ENCODE measurements around the gene KRTAP9-2. TPM values are rescaled to one million over a fixed set of nuclear protein-coding genes. Genes with fewer than 3 reads are reported as not detected.
"Not testable (repeated sequence)": the region's sequence is repeated elsewhere in the genome, so short reads cannot be mapped to it uniquely, and the experiment has no call there.

KRTAP9-2 gene
- total and polyA plus RNA-seq, 7 donors: not detected

- Histone ChIP-seq H3K9me3 (no peaks in the 10 kb centered on the region), H3K4me3 (no peak overlapping the region), H3K4me1 (no peaks in the 10 kb centered on the region), H3K27ac (no peak overlapping the region), H3K27me3 (ENCODE audit: insufficient read depth in 3 of 3, low read length in 2 of 3) (no peaks in the 10 kb centered on the region), H3K36me3 (ENCODE audit: insufficient read depth in 1 of 2, low read depth in 1 of 2) (no peaks in the 10 kb centered on the region)
- intact Hi-C loops (cut with DNase I): no loop called here
- no peak for TF ChIP-seq CTCF (IDR thresholded peaks at IDR 0.05)
- DNase-seq: no peak
- 53 to 57% methylated on average over 1 of the region's 1 CpG; no CpG with 5 or more reads in 1 of the 3 donors for WGBS, 3 donors
- no peak for ATAC-seq
These were observed 45.4 kb downstream of the KRTAP9-2 start for GRCh38 chr17:41271858-41272257.

- not testable (repeated sequence) for H3K27ac ChIP-seq; H3K4me1 ChIP-seq; H3K36me3 ChIP-seq (ENCODE audit: insufficient read depth in 1 of 2, low read depth in 1 of 2); H3K27me3 ChIP-seq (ENCODE audit: insufficient read depth in 3 of 3, low read length in 2 of 3); ATAC-seq; DNase-seq; H3K4me3 ChIP-seq; H3K9me3 ChIP-seq
- 69 to 74% (median 74%) methylated on average over 3 of the region's 3 CpGs for WGBS, 3 donors
- intact Hi-C loops (cut with DNase I): loop anchor here in 1 of 2 donors (2.0 kb wide), 1 partner anchor 13 kb away; no protein-coding TSS in a partner anchor
These were observed 49.3 kb downstream of the KRTAP9-2 start, which contains the start of gene KRTAP9-7 for GRCh38 chr17:41275648-41276190. Gene KRTAP9-7, plus strand, starts transcription at chr17:41275698. Its CDS starts 0 bp downstream, at chr17:41275698.

Other genes starting within 250 kb of the KRTAP9-2 start
Only the 30 nearest of the 41 such genes appear.
- not detected for gene KRTAP2-1, start 179.3 kb upstream of the KRTAP9-2 start, total RNA-seq
- not detected for gene KRTAP2-1, start 179.3 kb upstream of the KRTAP9-2 start, polyA plus RNA-seq
- not detected for gene KRTAP2-2, start 171.4 kb upstream of the KRTAP9-2 start, total RNA-seq
- not detected for gene KRTAP2-2, start 171.4 kb upstream of the KRTAP9-2 start, polyA plus RNA-seq
- gene KRTAP2-3, start 166.5 kb upstream of the KRTAP9-2 start, total RNA-seq: not detected
- not detected for gene KRTAP2-3, start 166.5 kb upstream of the KRTAP9-2 start, polyA plus RNA-seq
- gene KRTAP2-4, start 160.8 kb upstream of the KRTAP9-2 start, total RNA-seq: not detected
- not detected for gene KRTAP2-4, start 160.8 kb upstream of the KRTAP9-2 start, polyA plus RNA-seq
- gene KRTAP4-7, start 142.5 kb upstream of the KRTAP9-2 start, total RNA-seq: not detected
- not detected for gene KRTAP4-7, start 142.5 kb upstream of the KRTAP9-2 start, polyA plus RNA-seq
- not detected for gene KRTAP4-8, start 128.5 kb upstream of the KRTAP9-2 start, total RNA-seq
- not detected for gene KRTAP4-8, start 128.5 kb upstream of the KRTAP9-2 start, polyA plus RNA-seq
- gene KRTAP4-16, start 124.4 kb upstream of the KRTAP9-2 start, total RNA-seq: not detected
- not detected for gene KRTAP4-16, start 124.4 kb upstream of the KRTAP9-2 start, polyA plus RNA-seq
- gene KRTAP4-9, start 121.3 kb upstream of the KRTAP9-2 start, total RNA-seq: not detected
- not detected for gene KRTAP4-9, start 121.3 kb upstream of the KRTAP9-2 start, polyA plus RNA-seq
- not detected for gene KRTAP4-11, start 108.3 kb upstream of the KRTAP9-2 start, total RNA-seq
- not detected for gene KRTAP4-11, start 108.3 kb upstream of the KRTAP9-2 start, polyA plus RNA-seq
- not detected for gene KRTAP4-12, start 102.5 kb upstream of the KRTAP9-2 start, total RNA-seq
- not detected for gene KRTAP4-12, start 102.5 kb upstream of the KRTAP9-2 start, polyA plus RNA-seq
- gene KRTAP4-6, start 86.1 kb upstream of the KRTAP9-2 start, total RNA-seq: not detected
- gene KRTAP4-6, start 86.1 kb upstream of the KRTAP9-2 start, polyA plus RNA-seq: not detected
- gene KRTAP4-5, start 76.8 kb upstream of the KRTAP9-2 start, total RNA-seq: not detected
- gene KRTAP4-5, start 76.8 kb upstream of the KRTAP9-2 start, polyA plus RNA-seq: not detected
- gene KRTAP4-4, start 65.9 kb upstream of the KRTAP9-2 start, total RNA-seq: not detected
- gene KRTAP4-4, start 65.9 kb upstream of the KRTAP9-2 start, polyA plus RNA-seq: not detected
- not detected for gene KRTAP4-3, start 58.4 kb upstream of the KRTAP9-2 start, total RNA-seq
- not detected for gene KRTAP4-3, start 58.4 kb upstream of the KRTAP9-2 start, polyA plus RNA-seq
- not detected for gene KRTAP4-2, start 48.4 kb upstream of the KRTAP9-2 start, total RNA-seq
- not detected for gene KRTAP4-2, start 48.4 kb upstream of the KRTAP9-2 start, polyA plus RNA-seq
- gene KRTAP4-1, start 41.7 kb upstream of the KRTAP9-2 start, total RNA-seq: not detected
- not detected for gene KRTAP4-1, start 41.7 kb upstream of the KRTAP9-2 start, polyA plus RNA-seq
- not detected for gene KRTAP9-1, start 36.8 kb upstream of the KRTAP9-2 start, total RNA-seq
- gene KRTAP9-1, start 36.8 kb upstream of the KRTAP9-2 start, polyA plus RNA-seq: not detected
- gene KRTAP9-3, start 5.8 kb downstream of the KRTAP9-2 start, total RNA-seq: not detected
- not detected for gene KRTAP9-3, start 5.8 kb downstream of the KRTAP9-2 start, polyA plus RNA-seq
- gene KRTAP9-8, start 11.4 kb downstream of the KRTAP9-2 start, total RNA-seq: not detected
- gene KRTAP9-8, start 11.4 kb downstream of the KRTAP9-2 start, polyA plus RNA-seq: not detected
- gene KRTAP9-4, start 23.0 kb downstream of the KRTAP9-2 start, total RNA-seq: not detected
- gene KRTAP9-4, start 23.0 kb downstream of the KRTAP9-2 start, polyA plus RNA-seq: not detected
- gene KRTAP9-9, start 28.7 kb downstream of the KRTAP9-2 start, total RNA-seq: not detected
- gene KRTAP9-9, start 28.7 kb downstream of the KRTAP9-2 start, polyA plus RNA-seq: not detected
- gene KRTAP9-6, start 38.7 kb downstream of the KRTAP9-2 start, total RNA-seq: not detected
- gene KRTAP9-6, start 38.7 kb downstream of the KRTAP9-2 start, polyA plus RNA-seq: not detected
- not detected for gene KRTAP9-7, start 49.0 kb downstream of the KRTAP9-2 start, total RNA-seq
- not detected for gene KRTAP9-7, start 49.0 kb downstream of the KRTAP9-2 start, polyA plus RNA-seq
- not detected for gene KRTAP29-1, start 76.2 kb downstream of the KRTAP9-2 start, total RNA-seq
- gene KRTAP29-1, start 76.2 kb downstream of the KRTAP9-2 start, polyA plus RNA-seq: not detected
- gene KRTAP16-1, start 82.7 kb downstream of the KRTAP9-2 start, total RNA-seq: not detected
- gene KRTAP16-1, start 82.7 kb downstream of the KRTAP9-2 start, polyA plus RNA-seq: not detected
- not detected for gene KRTAP17-1, start 89.1 kb downstream of the KRTAP9-2 start, total RNA-seq
- not detected for gene KRTAP17-1, start 89.1 kb downstream of the KRTAP9-2 start, polyA plus RNA-seq
- not detected for gene KRT33A, start 124.2 kb downstream of the KRTAP9-2 start, total RNA-seq
- gene KRT33A, start 124.2 kb downstream of the KRTAP9-2 start, polyA plus RNA-seq: not detected
- not detected for gene KRT33B, start 143.2 kb downstream of the KRTAP9-2 start, total RNA-seq
- not detected for gene KRT33B, start 143.2 kb downstream of the KRTAP9-2 start, polyA plus RNA-seq
- not detected for gene KRT34, start 155.7 kb downstream of the KRTAP9-2 start, total RNA-seq
- gene KRT34, start 155.7 kb downstream of the KRTAP9-2 start, polyA plus RNA-seq: not detected
- 1 to 10 TPM in 2 of 4 donors, under 1 TPM in 2; 0.38 to 4.6 (median 2.7) TPM for gene KRT31, start 171.0 kb downstream of the KRTAP9-2 start, total RNA-seq
- 1 to 10 TPM in 1 of 3 donors, under 1 TPM in 2; 0.18 to 2.8 (median 0.23) TPM for gene KRT31, start 171.0 kb downstream of the KRTAP9-2 start, polyA plus RNA-seq